HFF-Myc (cell line): ENCODE results near the gene LRRFIP1.
A peak's percentile ranks its signal among the peaks of the same experiment; 100 is the strongest.

ENCODE experiments used
- DNase-seq: peaks from one replicate; pipeline ENCODE4 v3.0.0-alpha.2; 2011; ENCODE audit warnings: low read depth; ENCODE audit errors: extremely low read depth
- H3K4me3 ChIP-seq: replicated peaks from 2 replicates; pipeline ENCODE4 v1.5.1; 2011; ENCODE audit warnings: low read depth, mild to moderate bottlenecking, control low read depth, low read length
- CTCF ChIP-seq: IDR thresholded peaks from 2 replicates; pipeline ENCODE4 v1.5.1; 2012; ENCODE audit warnings: mild to moderate bottlenecking, low read depth, low read length, control low read depth; ENCODE audit errors: missing control alignments

Gene LRRFIP1

GRCh38 chr2:237616373-237616733 is 11.0 kb upstream of the LRRFIP1 start:
- TF ChIP-seq CTCF = no peak
- no peak overlapping the region for H3K4me3 ChIP-seq
- DNase-seq = no peak

GRCh38 chr2:237616734-237617586 is 10.4 kb upstream of the LRRFIP1 start:
- peak; percentile 69 for DNase-seq
- no peak for TF ChIP-seq CTCF
- H3K4me3 ChIP-seq = no peak overlapping the region

- no peak overlapping the region for H3K4me3 ChIP-seq
- no peak for DNase-seq
Measured at GRCh38 chr2:237617587-237617982, 9.8 kb upstream of the LRRFIP1 start.

GRCh38 chr2:237618449-237618848 is 8.9 kb upstream of the LRRFIP1 start:
- TF ChIP-seq CTCF = no peak
- no peak overlapping the region for H3K4me3 ChIP-seq
- no peak for DNase-seq

More at GRCh38 chr2:237617587-237617982, 9.8 kb upstream of the LRRFIP1 start:
- TF ChIP-seq CTCF = no peak

GRCh38 chr2:237623428-237624403 is 3.7 kb upstream of the LRRFIP1 start:
- H3K4me3 ChIP-seq = no peak overlapping the region
- DNase-seq = no peak
- no peak for TF ChIP-seq CTCF

GRCh38 chr2:237624565-237624964 is 2.8 kb upstream of the LRRFIP1 start:
- no peak for DNase-seq
- H3K4me3 ChIP-seq = no peak overlapping the region
- TF ChIP-seq CTCF = no peak
